C4-2B (cell line): ENCODE results near the gene KCNQ1.

Experiments
- CTCF ChIP-seq: fragments of 450-650 bp; conservative IDR thresholded peaks from 2 replicates; pipeline ENCODE4 v1.5.1; 2017; ENCODE audit warnings: mild to moderate bottlenecking
- ZFX ChIP-seq: fragments of 450-650 bp; IDR thresholded peaks from 2 replicates; pipeline ENCODE4 v1.6.1; 2017

GRCh38 chr11:2641623-2642022 lies 196.8 kb downstream of the KCNQ1 start:
- TF ChIP-seq CTCF (no peak), ZFX (no peak)
